Esophagus (tissue), 2 donors: ENCODE measurements around the gene GPR176. TPM values are rescaled to one million over a fixed set of nuclear protein-coding genes. Genes with fewer than 3 reads are reported as not detected.

Experiments used
- H3K27ac ChIP-seq, 2 donors: one replicate each; pipeline ENCODE4 v1.5.1; 2013; ENCODE audit warnings: low read depth in 2 of 2, mild to moderate bottlenecking in 2 of 2, inconsistent platforms in 1 of 2, low read length in 1 of 2, moderate library complexity in 1 of 2
- H3K27me3 ChIP-seq, 2 donors: one replicate each; pipeline ENCODE4 v1.6.1; 2013; ENCODE audit warnings: low read length in 2 of 2, control low read depth in 1 of 2, mild to moderate bottlenecking in 1 of 2; ENCODE audit not compliant: insufficient read depth in 2 of 2, control insufficient read depth in 1 of 2
- H3K36me3 ChIP-seq, 2 donors: one replicate each; pipeline ENCODE4 v1.6.1; 2013; ENCODE audit warnings: low read length in 1 of 2; ENCODE audit not compliant: control insufficient read depth in 2 of 2, insufficient read depth in 2 of 2
- H3K4me1 ChIP-seq, 2 donors: one replicate each; pipeline ENCODE4 v1.6.1; 2013; ENCODE audit warnings: low read length in 1 of 2; ENCODE audit not compliant: control insufficient read depth in 2 of 2, insufficient read depth in 2 of 2
- H3K4me3 ChIP-seq, 2 donors: one replicate each; pipeline ENCODE4 v1.5.1; 2013; ENCODE audit warnings: low read length in 2 of 2, mild to moderate bottlenecking in 2 of 2, low read depth in 1 of 2, moderate library complexity in 1 of 2
- H3K9me3 ChIP-seq, 2 donors: one replicate each; pipeline ENCODE4 v1.6.1; 2013; ENCODE audit warnings: mild to moderate bottlenecking in 2 of 2, low read depth in 1 of 2, low read length in 1 of 2, moderate library complexity in 1 of 2; ENCODE audit not compliant: control insufficient read depth in 2 of 2, insufficient read depth in 1 of 2
- WGBS, 2 donors: extraction: QIAGEN DNeasy Blood & Tissue Kit; methylation state at CpG; one replicate each; pipeline ENCODE4 v1.1.7; 2013; 5-methylcytosine and 5-hydroxymethylcytosine counted together
- polyA plus RNA-seq, 2 donors: library from polyadenylated mRNA; stranded (reverse); fragments of 200-250 nt; gene quantifications; one replicate each; pipeline ENCODE4 v1.2.3, GENCODE V29; 2013
- donor health status: healthy with polysubstance abuse.
- donor health status: Bipolar disorder and iron deficiency.

Gene GPR176
- polyA plus RNA-seq, 2 donors, result 0.22 to 0.42 TPM

GRCh38 chr15:39781147-39781966, 138.7 kb downstream of the GPR176 start:
- Histone ChIP-seq H3K27me3 (no peaks in the 10 kb centered on the region), H3K36me3 (no peaks in the 10 kb centered on the region), H3K4me1 (no peaks in the 10 kb centered on the region), H3K27ac (no peak overlapping the region), H3K4me3 (no peak overlapping the region), H3K9me3 (no peaks in the 10 kb centered on the region)
- WGBS, 2 donors, result 83 to 85% methylated on average over 4 of the region's 4 CpGs

- 44 to 65% methylated on average over 3 of the region's 3 CpGs for WGBS, 2 donors
- no peak overlapping the region for H3K27ac ChIP-seq
- no peaks in the 10 kb centered on the region for H3K4me1 ChIP-seq
- no peaks in the 10 kb centered on the region for H3K36me3 ChIP-seq
- no peak overlapping the region for H3K4me3 ChIP-seq
- no peaks in the 10 kb centered on the region for H3K27me3 ChIP-seq
- H3K9me3 ChIP-seq, result no peaks in the 10 kb centered on the region
Measured at GRCh38 chr15:39778021-39778420, 142.0 kb downstream of the GPR176 start.

DNA sequence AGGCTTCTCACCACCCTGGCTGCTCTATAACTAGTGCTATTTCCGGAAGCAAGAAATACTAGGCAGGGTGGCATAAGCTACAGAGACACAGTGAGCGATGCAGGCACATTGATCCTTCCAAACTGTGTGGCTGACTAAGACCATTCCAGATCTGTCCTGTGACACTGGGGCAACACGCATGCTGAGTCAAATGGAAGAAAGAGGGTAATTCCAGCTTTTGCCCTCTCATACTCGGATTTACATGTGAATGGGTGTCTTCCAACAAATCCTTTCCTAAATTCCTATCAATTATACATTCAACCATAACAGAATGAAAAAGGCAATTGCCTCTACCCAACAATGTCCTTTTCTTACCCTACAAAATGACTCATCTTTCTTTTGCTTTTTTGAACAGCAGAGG, 142.6 kb downstream of the GPR176 start:
- Histone ChIP-seq H3K9me3 (no peaks in the 10 kb centered on the region), H3K36me3 (no peaks in the 10 kb centered on the region), H3K4me1 (no peaks in the 10 kb centered on the region), H3K27me3 (no peaks in the 10 kb centered on the region), H3K27ac (no peak overlapping the region), H3K4me3 (no peak overlapping the region)
- WGBS, 2 donors, result 71 to 73% methylated on average over 4 of the region's 4 CpGs

GRCh38 chr15:39776068-39776467, 144.0 kb downstream of the GPR176 start:
- Histone ChIP-seq H3K9me3 (no peaks in the 10 kb centered on the region), H3K4me3 (no peak overlapping the region), H3K36me3 (no peaks in the 10 kb centered on the region), H3K27ac (no peak overlapping the region), H3K27me3 (no peaks in the 10 kb centered on the region), H3K4me1 (peaks cover 0 to 3% of the 10 kb centered on the region in 2 donors)
- 82 to 94% methylated on average over 3 to 4 of the region's 4 CpGs for WGBS, 2 donors

DNA sequence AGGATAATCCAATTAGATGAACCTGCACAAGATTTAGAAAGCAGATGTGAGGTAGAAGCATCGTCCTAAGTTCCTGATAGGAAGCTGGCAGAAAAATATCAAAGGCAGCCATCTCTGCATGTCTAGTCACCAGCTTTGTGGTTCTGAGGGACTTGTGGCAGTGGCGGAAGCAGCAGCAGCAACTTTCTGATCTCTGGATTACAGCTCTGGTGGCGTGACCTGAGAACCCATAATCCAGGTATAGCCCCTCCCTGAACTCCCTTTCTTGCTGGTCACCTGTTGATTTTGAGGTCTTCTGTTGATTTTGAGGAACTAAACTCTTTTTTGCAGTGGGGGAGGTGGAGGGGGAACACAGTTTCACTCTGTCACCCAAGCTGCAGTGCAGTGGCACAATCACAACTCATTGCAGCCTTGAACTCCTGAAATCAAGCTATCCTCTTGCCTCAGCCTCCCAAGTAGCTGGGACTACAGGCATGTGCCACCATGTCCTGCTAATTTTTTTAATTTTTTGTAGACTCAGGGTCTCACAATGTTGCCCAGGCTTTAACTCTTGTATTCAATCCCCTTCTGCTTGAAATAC, 145.3 kb downstream of the GPR176 start:
- Histone ChIP-seq H3K27ac (peak overlapping the region in 1 of 2 donors; percentile 9), H3K27me3 (no peaks in the 10 kb centered on the region), H3K4me3 (no peak overlapping the region), H3K36me3 (no peaks in the 10 kb centered on the region), H3K9me3 (no peaks in the 10 kb centered on the region), H3K4me1 (peaks cover 0 to 3% of the 10 kb centered on the region in 2 donors)
- WGBS, 2 donors, result 81 to 83% methylated on average over 3 of the region's 3 CpGs

DNA sequence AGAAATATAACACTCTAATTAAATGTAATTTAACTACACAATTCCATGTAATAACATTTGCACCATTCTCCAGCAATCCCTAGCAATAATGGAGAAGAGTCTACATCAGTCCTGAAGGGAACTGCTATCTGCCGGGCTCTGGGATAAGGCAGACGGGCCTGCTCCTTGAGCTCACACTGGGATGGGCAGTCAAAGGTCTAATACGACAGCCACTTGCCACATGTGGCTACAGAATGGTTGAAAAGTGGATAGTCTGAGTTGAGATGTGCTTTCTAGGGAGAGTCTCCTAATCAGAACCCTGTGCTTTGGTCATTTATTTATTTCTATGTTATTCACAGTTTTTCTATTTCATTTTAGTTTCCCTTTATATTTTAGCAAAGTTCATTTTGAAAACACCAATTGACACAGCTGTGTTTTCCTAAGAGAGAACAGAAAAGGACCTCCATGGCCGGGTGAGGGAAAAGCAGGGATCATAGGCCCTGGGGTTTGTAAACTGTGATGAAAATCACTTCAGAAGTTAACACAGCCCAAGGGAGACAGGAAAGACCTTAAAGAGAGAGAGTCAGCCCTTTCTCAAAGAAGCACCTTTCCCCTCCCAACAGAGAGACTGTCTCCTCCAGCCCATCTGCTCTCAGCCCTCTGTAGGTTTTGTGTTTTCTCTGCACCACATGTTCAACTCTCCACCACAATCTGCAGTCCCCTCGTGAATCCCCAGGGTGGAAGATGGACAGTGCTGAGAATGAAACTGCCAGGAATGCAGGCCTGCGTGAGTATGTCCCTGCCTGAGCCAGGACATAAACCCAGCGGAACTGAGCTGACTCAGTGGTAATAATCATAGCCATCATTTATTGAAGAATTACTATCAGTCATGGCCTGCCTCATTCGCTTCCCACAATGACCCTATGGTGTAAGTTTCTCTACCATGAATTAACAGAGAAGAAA, 149.0 kb downstream of the GPR176 start:
- 65 to 67% methylated on average over 8 of the region's 8 CpGs for WGBS, 2 donors

GRCh38 chr15:39767921-39768320, 152.1 kb downstream of the GPR176 start:
- H3K27me3 ChIP-seq, result no peaks in the 10 kb centered on the region
- no peaks in the 10 kb centered on the region for H3K36me3 ChIP-seq
- no peak overlapping the region for H3K27ac ChIP-seq
- peaks cover 0 to 3% of the 10 kb centered on the region in 2 donors for H3K4me1 ChIP-seq
- H3K9me3 ChIP-seq, result no peaks in the 10 kb centered on the region
- WGBS, 2 donors, result 93 to 96% methylated on average over 5 of the region's 5 CpGs
- H3K4me3 ChIP-seq, result no peak overlapping the region

More for the DNA sequence above, 149.0 kb downstream of the GPR176 start:
- Histone ChIP-seq H3K27ac (peak overlapping the region; percentile 33 to 47), H3K27me3 (no peaks in the 10 kb centered on the region), H3K4me1 (peaks cover 0 to 3% of the 10 kb centered on the region in 2 donors), H3K4me3 (no peak overlapping the region), H3K36me3 (no peaks in the 10 kb centered on the region), H3K9me3 (no peaks in the 10 kb centered on the region)

- Histone ChIP-seq H3K4me1 (no peaks in the 10 kb centered on the region), H3K27me3 (no peaks in the 10 kb centered on the region), H3K9me3 (no peaks in the 10 kb centered on the region), H3K36me3 (no peaks in the 10 kb centered on the region), H3K4me3 (no peak overlapping the region), H3K27ac (no peak overlapping the region)
- 76 to 78% methylated on average over 2 of the region's 2 CpGs for WGBS, 2 donors
Measured at GRCh38 chr15:39761006-39761405, 159.1 kb downstream of the GPR176 start.

GRCh38 chr15:39756806-39757522, 163.1 kb downstream of the GPR176 start:
- 48 to 50% methylated on average over 2 of the region's 2 CpGs for WGBS, 2 donors

More at GRCh38 chr15:39756806-39757522, 163.1 kb downstream of the GPR176 start:
- no peak overlapping the region for H3K27ac ChIP-seq
- H3K36me3 ChIP-seq, result no peaks in the 10 kb centered on the region
- no peaks in the 10 kb centered on the region for H3K27me3 ChIP-seq
- H3K4me3 ChIP-seq, result no peak overlapping the region
- H3K9me3 ChIP-seq, result no peaks in the 10 kb centered on the region
- H3K4me1 ChIP-seq, result no peaks in the 10 kb centered on the region
